HG03066 (cell line): ENCODE results near the gene PPP2R5A.
A peak's percentile ranks its signal among the peaks of the same experiment; 100 is the strongest.
"Not testable (repeated sequence)": the region's sequence is repeated elsewhere in the genome, so short reads cannot be mapped to it uniquely, and the experiment has no call there.

Experiments used
- ATAC-seq: cut with Tn5 transposase; IDR thresholded peaks from one replicate; pipeline ENCODE4 v1.9.1; 2021; ENCODE audit warnings: low read depth; ENCODE audit not compliant: unreplicated experiment

PPP2R5A gene

GRCh38 chr1:212267017-212267416, 18.2 kb upstream of the PPP2R5A start:
- ATAC-seq = no peak

- no peak for ATAC-seq
These were observed 17.8 kb upstream of the PPP2R5A start for GRCh38 chr1:212267460-212267859.

GRCh38 chr1:212269306-212269705, 15.9 kb upstream of the PPP2R5A start:
- no peak for ATAC-seq

GRCh38 chr1:212270564-212270963, 14.6 kb upstream of the PPP2R5A start:
- ATAC-seq = no peak

DNA sequence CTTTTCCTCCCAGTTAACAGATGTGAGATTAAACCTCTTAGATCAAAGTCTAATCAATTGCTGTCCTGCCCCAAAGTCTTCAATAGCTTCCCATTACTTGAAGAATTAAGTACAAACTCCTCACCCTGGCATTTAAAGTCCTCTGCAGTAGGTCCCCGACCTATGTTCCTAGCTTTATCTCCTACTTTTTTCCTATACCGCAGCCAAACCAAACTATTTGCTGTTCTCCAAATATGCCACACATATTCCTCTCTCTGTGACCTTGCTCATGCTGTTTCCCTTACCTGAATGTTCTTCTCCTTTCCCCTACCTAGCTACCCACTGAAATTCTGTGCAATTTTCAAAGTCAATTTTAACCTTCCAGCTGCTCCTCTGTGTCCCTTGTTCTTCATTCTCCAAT, 14.0 kb upstream of the PPP2R5A start:
- no peak for ATAC-seq

GRCh38 chr1:212271823-212272485, 13.3 kb upstream of the PPP2R5A start:
- ATAC-seq = no peak

- no peak for ATAC-seq
These were observed 3.6 kb upstream of the PPP2R5A start for GRCh38 chr1:212281590-212281989.

GRCh38 chr1:212283741-212284140, 1.5 kb upstream of the PPP2R5A start:
- no peak for ATAC-seq

- no peak for ATAC-seq
These were observed 872 bp upstream of the PPP2R5A start for GRCh38 chr1:212284332-212284743.

DNA sequence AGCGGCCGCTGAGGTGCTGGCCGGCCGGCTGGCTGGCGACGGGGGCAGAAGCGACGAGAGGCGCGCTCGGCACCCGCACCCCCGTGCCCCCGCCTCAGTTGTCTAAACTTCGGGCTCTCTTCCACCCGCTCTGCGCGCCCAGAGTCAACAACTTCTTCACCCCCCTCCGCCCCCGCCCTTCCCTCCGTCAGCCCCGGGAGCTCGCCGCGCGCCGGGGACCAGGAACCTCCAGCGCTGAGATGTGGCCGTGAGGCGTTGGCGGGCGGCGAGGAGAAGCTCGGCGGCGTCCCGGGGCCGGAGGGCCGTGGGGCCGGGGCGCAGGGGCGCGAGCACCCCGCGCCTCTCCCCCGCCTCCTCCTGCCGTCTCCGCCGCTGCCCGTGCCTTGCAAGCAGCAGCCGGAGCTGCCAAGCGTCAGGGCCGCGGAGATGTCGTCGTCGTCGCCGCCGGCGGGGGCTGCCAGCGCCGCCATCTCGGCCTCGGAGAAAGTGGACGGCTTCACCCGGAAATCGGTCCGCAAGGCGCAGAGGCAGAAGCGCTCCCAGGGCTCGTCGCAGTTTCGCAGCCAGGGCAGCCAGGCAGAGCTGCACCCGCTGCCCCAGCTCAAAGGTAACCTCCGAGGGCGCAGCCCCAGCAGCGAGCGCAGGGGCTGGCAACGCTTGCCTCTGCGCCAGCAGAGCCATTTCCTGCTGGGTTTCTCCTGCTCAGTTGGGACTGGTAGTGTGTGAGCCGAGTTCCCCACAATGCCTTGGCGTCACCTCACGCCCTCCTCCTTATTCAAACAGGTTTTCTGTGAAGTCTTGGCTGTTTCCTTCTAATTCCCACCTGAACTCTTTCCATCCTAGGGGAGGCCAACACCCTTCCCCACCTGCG, 710 bp downstream of the PPP2R5A start:
- ATAC-seq = peak; percentile 12

DNA sequence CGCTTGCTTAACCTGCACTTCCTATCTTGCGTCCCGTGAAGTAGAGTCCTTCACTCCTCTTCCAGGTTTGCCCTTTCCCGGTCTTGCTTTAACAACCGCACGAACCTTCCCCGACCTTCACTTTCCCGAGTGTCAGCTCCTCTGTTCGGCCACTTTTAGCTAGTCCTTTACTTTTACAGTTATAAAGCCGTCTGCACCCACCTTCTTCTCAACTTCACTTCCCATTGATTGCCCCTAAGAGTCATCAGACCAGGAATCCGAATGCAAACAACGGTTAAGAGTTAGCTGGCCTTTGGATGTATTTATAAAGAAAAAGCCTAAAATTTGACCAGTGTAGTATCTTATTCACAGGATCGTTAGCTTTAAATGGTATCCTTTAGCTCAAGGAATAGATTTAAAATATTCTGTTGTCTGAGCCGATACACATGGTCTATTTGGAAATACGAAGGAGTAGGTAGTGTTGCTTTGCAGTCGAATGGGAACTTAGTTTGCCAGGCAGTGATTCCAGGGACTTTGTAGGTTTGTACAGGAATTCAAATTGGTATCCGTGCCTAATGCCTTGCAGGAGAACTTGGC, 1.4 kb downstream of the PPP2R5A start:
- no peak for ATAC-seq

DNA sequence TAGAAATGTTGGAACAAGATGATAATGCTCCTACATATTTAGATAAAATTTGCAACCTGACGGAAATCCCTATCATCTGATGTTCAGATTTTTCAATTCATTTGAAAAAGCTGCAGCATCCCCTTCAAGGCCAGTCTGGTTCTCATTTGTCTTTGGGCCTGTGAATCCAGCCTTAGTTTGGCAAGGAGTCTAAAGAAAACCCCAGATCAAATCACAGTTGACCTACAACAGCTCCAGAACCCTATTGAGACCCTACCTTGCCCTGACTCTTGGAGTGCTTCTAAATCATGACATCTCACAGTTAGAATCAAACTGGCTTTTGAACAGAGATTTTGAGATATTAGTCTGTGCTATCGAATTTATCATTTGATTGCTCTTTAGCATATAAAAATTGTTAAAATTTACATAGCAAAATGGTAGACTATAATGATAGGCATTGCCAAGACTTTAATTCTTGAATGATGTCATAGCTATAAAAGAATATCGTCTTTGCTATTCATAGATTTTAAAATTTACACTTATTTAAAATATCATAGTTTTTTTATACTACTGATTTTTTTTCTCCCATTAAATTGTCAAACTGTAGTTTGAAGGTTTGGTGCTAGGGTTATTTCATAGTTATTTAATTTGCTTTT, 2.2 kb downstream of the PPP2R5A start:
- ATAC-seq = no peak

- not testable (repeated sequence) for ATAC-seq
These were observed 2.8 kb downstream of the PPP2R5A start for GRCh38 chr1:212287995-212288394.

DNA sequence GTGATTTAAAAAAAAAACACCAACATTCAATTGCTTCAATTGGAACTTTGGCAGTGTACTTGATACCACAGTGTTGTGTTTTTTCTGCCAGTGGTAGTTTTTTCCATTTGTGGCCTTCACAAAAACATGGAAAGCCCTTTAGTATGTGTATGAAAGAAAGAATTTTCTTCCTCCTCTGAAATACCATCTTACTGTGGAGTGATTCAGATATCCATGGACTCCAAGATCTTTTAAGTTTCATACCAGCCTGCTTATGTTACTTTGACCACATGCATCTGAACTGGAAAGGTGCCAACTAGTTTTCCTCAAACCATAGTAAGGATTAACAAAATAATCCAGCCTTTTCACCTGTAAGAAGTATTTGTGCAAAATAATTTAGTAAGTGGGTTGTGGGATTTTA, 3.4 kb downstream of the PPP2R5A start:
- no peak for ATAC-seq

GRCh38 chr1:212289262-212290077, 4.3 kb downstream of the PPP2R5A start:
- ATAC-seq = no peak

GRCh38 chr1:212290608-212291007, 5.4 kb downstream of the PPP2R5A start:
- ATAC-seq = no peak

DNA sequence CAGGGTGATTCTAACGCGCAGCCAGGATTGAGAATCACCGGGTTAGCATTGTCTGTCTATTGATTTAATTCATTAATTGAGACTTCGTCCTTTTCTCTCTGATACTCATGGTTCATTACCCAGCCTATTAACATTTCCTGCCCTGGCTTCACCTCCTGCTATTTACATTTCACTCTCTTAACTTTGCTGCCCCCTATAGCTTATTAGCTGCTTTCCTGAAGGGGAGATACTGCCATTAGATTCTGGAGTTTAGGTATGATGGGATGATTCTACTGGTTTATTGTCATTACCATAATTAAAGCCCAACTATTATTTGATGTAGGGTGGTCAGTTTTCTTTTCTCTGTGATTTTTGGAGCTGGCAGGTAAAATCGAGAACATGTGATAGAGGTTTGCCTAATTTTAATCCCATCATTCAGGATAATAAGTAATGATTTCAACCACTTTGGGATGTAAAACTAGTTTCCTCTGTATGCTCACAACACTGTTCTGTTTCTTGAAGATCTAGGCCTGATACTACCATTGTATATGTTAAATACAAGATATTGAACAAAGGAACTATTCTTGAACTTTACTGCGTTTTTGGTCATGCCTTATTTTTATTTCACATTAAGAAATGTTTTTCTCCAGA, 6.4 kb downstream of the PPP2R5A start:
- no peak for ATAC-seq

DNA sequence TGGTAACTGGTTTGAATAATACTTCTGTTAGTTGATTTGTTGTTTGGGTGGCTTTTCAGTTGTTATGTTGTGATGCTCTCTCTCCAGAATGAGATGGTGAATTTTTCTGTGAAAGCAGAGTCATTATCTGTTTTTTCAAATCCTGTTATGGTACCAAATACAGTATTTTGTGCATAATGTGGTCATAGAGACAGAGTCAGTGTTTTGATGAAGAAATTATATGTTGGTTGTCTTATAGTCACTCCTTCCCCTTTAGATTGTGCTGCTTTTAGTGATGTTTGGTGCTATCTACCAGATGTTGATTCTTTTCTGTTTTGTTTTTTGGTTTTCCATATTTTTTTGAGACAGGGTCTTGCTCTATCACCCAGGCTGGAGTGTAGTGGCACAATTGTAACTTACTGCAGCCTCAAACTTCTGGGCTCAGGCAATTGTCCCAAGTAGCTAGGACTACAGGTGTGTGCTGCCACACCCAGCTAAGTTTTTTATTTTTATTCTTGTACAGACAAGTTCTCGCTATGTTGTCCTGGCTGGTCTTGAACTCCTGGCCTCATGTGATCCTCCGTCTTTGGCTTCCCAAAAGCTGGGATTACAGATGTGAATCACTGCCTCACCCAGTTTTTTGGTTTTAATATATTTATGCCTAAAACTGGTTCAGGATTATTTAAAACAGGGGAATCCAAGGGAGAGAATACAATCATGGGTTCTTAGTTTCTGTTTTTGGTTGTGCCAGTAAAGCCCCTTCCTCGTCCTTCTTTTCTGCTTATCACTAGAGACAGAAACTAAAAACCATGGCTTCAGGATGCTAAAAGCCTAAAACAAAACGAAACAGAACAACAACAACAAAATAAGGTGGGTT, 7.3 kb downstream of the PPP2R5A start:
- no peak for ATAC-seq

- ATAC-seq = no peak
These were observed 8.4 kb downstream of the PPP2R5A start for GRCh38 chr1:212293579-212293978.
